Caki2 (cell line): ENCODE results near the gene EP300. TPM values are rescaled to one million over a fixed set of nuclear protein-coding genes. Genes with fewer than 3 reads are reported as not detected.
"Not testable (repeated sequence)": the region's sequence is repeated elsewhere in the genome, so short reads cannot be mapped to it uniquely, and the experiment has no call there.

Experiments
- DNase-seq: peaks from one replicate; pipeline ENCODE4 v3.0.0-alpha.2; 2015; ENCODE audit warnings: low read depth
- in situ Hi-C: cut with HindIII; loops from 2 replicates; pipeline ENCODE4 v1.10.0; 2016; ENCODE audit warnings: low sequenced_read_pairs, low pct_unique_long_range_greater_than_20kb, mixed read lengths
- total RNA-seq: library from RNA; depleted of rRNA; stranded (reverse); fragments of >200 nt; shearing (Covaris generic); gene quantifications from 2 replicates; pipeline ENCODE4 v1.2.3, GENCODE V29; 2014; ENCODE audit warnings: low replicate concordance; rRNA removed

The EP300 gene
- 12.7 and 37.1 TPM in 2 replicates for total RNA-seq

DNA sequence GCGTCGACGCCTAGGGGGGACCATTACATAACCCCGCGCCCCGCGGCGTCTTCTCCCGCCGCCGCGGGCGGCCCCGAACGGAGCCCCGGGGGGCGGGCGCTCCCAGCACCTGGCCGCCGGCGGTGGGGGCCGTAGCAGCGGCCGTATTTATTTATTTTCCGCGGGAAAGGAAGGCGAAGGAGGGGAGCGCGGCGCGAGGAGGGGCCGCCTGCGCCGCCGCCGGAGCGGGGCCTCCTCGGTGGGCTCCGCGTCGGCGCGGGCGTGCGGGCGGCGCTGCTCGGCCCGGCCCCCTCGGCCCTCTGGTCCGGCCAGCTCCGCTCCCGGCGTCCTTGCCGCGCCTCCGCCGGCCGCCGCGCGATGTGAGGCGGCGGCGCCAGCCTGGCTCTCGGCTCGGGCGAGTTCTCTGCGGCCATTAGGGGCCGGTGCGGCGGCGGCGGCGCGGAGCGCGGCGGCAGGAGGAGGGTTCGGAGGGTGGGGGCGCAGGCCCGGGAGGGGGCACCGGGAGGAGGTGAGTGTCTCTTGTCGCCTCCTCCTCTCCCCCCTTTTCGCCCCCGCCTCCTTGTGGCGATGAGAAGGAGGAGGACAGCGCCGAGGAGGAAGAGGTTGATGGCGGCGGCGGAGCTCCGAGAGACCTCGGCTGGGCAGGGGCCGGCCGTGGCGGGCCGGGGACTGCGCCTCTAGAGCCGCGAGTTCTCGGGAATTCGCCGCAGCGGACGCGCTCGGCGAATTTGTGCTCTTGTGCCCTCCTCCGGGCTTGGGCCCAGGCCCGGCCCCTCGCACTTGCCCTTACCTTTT, at the start of gene EP300:
EP300 (plus strand) TSS at position 570 of the 795 bp plus-strand sequence. CDS start 413 bp downstream, outside the sequence.
- in situ Hi-C loops: no loop called here
- peak; percentile 89 for DNase-seq

DNA sequence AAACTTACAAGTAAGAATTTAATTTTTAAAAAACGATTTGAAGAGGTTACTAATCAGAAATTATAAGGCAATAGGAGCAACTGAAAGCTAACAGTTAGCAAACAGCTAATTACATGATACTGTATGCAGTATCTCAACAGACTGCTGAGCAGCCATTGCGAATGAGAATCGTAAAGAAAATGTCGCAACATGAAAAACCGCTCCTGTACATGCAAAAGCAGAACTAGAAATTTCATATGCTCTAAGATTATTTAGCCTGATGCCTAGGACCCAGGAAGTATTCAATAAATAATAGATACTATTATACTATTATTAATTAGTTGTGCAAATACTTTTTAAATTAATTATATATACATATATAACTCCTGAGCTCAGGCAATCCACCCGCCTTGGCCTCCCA, 48.7 kb upstream of the EP300 start:
- no peak for DNase-seq
- in situ Hi-C loops: no loop called here

- in situ Hi-C loops, DNase-seq: not testable (repeated sequence)
These were observed 46.8 kb upstream of the EP300 start for GRCh38 chr22:41045575-41045974.

DNA sequence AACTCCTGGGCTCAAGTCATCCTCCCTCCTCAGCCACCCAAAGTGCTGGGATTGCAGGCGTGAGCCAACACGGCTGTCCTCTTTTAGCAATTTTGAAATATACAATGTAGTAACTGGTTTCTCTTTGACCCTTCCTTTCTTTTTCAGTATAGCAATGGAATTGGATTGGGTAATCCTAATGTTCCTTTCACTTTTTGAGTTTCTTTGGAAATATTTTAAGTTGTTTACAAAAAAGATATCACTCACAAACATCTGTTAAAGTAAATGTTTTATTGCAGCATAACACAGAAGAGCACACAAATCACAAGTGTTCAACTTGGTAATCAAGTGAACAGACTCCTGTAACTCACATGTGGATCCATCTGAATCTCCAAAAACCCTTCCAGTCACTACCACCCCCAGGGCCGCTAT, 44.6 kb upstream of the EP300 start:
- in situ Hi-C loops: no loop called here
- DNase-seq: no peak

- DNase-seq, in situ Hi-C loops: not testable (repeated sequence)
These were observed 44.0 kb upstream of the EP300 start for GRCh38 chr22:41048345-41048744.

- no peak for DNase-seq
- in situ Hi-C loops: no loop called here
These were observed 43.3 kb upstream of the EP300 start for GRCh38 chr22:41048791-41049717.

DNA sequence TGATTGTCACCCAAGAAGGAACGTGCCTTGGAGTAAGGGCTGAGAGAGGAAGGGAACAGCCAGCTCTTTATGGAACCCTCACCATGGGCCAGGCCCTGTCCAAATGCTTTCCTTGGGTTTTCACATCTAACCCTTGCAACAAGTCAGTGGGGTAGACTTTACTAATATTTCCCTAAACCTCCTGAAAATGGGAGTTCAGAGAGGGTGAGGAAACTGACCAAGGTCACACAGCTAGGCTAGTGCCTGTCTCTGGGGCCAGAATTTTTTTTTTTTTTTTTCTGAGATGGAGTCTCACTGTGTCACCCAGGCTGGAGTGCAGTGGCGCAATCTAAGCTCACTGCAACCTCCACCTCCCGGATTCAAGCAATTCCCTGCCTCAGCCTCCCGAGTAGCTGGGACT, 42.6 kb upstream of the EP300 start:
- in situ Hi-C loops: not testable (repeated sequence)

GRCh38 chr22:41050883-41051282, 41.5 kb upstream of the EP300 start:
- DNase-seq: no peak
- in situ Hi-C loops: no loop called here

More for the DNA sequence above, 42.6 kb upstream of the EP300 start:
- not testable (repeated sequence) for DNase-seq

DNA sequence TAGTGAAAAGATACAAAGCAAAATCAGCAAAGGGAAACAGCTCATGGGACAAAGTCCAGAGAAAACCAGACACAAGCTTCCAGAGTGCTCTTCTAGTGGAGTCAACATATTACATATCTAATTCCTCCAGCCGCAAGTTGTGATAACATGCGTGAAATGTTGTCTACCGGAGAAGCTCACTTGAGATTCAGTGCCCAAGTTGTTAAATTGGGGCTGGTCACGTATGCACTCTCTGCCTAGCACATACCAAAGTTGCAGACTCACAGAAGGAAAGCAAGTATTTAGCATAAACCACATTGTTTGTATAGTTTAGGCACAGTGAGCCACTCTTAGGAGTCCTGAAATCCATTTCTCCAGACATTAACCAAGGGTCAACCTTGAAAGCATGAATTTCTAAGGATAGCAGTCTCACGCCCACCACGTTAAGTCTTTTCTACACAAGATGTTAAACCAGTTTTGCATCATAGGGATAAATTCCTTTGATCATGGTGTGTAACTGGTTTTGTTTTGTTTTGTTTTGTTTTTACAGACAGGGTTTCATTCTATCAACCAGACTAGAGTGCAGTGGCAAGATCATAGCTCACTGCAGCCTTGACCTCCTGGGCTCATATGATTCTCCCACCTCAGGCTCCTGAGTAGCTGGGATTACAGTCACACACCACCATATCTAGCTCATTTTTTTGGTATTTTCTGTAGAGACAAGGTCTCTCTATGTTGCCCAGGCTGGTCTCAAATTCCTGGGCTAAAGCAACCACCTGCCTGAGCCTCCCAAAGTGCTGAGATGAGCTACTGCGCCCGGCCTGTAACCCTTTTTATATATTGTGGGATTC, 39.5 kb upstream of the EP300 start:
- in situ Hi-C loops: no loop called here
- peak; percentile 78 for DNase-seq

GRCh38 chr22:41057076-41057475, 35.3 kb upstream of the EP300 start:
- no peak for DNase-seq
- in situ Hi-C loops: no loop called here

DNA sequence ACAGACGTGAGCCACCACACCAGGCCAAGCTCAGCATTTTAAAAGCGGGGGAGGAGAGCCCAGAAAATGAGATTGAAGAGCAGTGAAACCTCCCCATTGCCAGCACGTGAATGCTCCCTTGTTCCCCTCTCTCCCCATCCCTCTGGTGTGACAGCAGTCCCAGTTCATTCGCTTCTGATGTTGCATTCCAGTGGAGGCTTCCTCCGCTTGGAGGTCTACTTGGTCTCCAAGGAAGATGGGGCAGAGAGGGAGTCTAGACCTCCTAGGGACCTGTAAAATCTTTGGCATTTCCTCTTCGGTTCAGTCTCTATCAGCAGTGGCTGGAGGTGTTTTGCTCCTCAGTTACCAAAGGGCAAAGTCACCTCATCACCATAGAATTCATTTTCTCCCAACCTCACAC, 30.2 kb upstream of the EP300 start:
- in situ Hi-C loops: no loop called here
- no peak for DNase-seq

DNA sequence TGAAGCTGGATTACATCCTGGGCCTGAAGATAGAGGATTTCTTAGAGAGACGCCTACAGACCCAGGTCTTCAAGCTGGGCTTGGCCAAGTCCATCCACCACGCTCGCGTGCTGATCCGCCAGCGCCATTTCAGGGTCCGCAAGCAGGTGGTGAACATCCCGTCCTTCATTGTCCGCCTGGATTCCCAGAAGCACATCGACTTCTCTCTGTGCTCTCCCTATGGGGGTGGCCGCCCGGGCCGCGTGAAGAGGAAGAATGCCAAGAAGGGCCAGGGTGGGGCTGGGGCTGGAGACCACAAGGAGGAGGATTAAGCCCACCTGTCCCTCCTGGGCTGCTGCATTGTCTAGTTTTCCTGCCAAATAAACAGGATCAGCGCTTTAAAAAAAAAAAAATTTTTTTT, 28.1 kb upstream of the EP300 start:
- DNase-seq, in situ Hi-C loops: not testable (repeated sequence)

DNA sequence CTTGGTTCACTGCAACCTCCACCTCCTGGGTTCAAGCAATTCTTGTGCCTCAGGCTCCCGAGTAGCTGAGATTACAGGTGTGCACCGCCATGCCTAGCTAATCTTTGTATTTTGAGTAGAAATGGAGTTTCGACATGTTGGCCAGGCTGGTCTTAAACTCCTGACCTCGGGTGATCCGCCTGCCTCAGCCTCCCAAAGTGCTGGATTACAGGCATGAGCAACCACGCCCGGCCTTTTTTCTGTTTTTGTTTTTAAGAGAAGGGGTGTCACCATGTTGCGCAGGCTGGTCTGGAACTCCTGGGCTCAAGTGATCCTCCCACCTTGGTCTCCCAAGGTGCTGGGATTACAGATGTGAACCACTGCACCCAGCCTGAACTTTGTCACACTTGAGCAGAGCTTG, 26.1 kb upstream of the EP300 start:
- in situ Hi-C loops: not testable (repeated sequence)

GRCh38 chr22:41067968-41068367, 24.4 kb upstream of the EP300 start:
- DNase-seq, in situ Hi-C loops: not testable (repeated sequence)

More for the DNA sequence above, 26.1 kb upstream of the EP300 start:
- DNase-seq: not testable (repeated sequence)

DNA sequence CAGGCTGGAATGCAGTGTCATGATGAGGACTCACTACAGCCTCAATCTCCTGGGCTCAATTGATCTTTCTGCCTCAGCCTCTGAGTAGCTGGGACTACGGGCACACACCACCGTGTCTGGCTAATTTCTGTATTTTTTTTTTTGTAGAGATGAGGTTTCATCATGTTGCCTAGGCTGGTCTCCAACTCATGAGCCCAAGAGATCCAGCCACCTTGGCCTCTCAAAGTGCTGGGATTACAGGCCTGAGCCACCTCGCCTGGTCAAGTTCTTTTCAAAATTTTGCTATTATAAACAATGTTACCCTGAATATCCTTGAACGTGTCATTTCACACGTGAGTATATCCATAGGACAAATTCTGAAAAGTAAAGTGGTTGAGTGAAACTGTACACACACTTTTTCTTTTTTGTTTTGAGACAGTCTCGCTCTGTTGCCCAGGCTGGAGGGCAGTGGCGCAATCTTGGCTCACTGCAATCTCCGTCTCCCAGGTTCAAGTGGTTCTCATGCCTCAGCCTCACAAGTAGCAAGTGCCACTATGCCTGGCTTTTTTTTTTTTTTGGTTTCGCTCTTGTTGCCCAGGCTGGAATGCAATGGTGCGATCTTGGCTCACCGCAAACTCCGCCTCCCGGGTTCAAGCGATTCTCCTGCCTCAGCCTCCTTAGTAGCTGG, 21.6 kb upstream of the EP300 start:
- in situ Hi-C loops: no loop called here
- DNase-seq: no peak

DNA sequence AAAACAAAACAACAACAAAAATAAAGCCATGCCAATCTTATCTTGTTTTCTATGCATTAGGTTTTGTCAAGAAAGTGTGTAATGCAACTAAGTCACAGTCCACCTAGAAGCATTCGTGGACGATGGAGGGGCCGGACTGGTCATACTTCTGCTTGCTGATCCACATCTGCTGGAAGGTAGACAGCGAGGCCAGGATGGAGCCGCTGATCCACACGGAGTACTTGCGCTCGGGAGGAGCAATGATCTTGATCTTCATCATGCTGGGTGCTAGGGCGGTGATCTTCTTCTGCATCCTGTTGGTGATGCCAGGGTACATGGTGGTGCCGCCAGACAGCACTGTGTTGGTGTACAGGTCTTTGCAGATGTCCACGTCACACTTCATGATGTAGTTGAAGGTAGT, 18.3 kb upstream of the EP300 start:
- DNase-seq: no peak
- in situ Hi-C loops: no loop called here

DNA sequence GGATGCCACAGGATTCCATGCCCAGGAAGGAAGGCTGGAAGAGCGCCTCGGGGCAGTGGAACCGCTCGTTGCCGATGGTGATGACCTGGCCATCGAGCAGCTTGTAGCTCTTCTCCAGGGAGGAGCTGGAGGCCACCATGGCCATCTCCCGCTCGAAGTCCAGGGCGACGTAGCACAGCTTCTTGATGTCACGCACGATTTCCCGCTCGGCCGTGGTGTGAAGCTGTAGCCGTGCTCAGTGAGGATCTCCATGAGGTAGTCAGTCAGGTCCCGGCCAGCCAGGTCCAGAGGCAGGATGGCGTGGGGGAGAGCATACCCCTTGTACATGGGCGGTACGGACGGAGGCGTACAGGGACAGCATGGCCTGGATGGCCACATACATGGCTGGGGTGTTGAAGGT, 17.9 kb upstream of the EP300 start:
- in situ Hi-C loops: no loop called here
- no peak for DNase-seq
